HG03139 (cell line): ENCODE measurements around the gene NBL1.

Source experiments
- ATAC-seq: cut with Tn5 transposase; IDR thresholded peaks from one replicate; pipeline ENCODE4 v1.9.1; 2021; ENCODE audit not compliant: unreplicated experiment

The NBL1 gene

DNA sequence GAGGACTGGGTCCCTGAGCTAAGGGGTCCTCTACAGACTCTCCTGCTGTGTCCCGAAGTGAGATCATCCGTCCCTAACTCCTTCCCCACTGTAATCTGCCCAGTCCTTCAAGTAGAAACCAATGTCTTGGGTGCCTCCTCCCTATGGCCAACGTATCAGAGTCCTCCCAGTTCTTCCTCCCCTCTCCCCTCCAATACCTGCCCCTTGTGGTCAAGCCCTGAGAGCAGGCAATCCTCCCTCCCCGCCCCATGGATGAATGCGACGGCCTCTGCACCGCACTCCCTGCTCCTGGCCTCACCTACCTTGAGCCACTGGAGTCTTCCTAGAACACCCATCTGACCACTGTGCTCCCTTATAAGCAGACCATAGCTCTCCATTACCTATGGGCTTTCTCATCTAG is 51.7 kb downstream of the NBL1 start:
- ATAC-seq = no peak

DNA sequence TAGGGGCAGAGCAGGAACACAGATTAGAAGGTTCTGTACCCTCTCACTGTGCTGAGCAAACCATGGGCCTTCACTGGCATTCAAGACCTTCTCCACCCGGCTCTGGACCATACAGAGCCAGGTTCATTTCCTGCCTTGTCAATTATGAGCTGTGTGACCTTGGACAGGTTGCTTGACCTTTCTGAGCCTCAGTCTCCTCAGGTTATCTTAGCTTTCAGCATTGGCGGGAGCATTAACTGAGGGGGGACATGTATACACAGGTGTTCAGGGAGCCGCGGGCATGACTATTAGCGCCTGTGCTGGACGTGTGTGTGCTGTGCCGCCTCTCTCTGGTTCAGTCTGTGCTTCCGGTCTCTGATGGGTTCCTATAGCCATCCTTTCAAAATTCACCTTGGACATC is 52.7 kb downstream of the NBL1 start:
- no peak for ATAC-seq

DNA sequence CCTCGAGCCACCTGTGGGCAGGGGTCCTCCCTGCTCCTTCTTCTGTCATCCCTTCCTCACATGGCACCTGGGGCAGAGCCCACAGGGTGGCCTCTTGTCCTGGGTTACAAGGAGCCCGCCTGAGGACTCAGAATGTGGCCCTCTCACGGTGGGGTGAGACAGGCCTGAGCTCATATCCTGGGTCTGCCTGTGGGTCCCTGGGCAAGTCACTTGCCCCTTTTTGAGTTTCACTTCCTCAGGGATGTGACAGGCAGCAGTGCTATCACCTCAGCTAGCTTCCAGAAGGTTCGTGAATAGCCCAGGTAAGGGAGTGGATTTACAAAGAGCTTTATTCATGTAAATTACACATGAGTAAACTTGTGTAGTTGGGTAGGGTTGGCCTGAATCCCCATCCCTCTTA is 54.1 kb downstream of the NBL1 start:
- ATAC-seq = no peak

DNA sequence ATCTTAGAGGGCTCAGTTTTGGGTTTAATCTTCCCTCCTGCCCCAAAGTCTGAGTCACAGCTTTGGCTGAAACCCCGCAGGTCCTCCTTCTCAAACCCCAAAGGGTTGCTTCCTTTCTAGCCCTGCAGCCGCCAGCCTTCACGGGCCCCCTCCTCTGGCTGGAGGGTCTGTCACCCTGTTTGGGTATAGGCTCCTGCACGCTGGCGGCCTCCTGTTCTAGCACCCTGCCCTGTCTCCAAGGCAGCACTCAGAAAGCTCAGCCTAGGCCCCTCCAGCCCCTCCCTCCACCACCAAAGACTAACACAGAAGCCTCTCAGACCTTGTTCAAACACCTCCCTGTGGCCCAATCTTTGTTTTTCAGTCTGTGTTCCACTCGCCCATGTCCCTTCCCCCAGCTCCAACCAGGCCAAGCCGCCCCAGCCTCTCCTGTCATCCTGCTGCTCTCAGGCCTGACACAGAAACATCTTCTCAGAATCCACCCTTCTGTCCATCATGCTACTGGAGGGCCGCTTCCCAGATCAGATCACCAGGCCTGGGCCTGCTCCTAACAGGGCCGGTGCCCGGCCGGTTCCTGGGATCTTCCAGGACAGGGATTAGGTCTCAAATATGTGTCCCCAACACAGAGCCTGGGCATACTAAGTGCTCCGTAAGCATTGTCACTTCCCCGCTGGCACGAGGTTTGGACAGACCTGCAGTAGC is 56.1 kb downstream of the NBL1 start:
- no peak for ATAC-seq

DNA sequence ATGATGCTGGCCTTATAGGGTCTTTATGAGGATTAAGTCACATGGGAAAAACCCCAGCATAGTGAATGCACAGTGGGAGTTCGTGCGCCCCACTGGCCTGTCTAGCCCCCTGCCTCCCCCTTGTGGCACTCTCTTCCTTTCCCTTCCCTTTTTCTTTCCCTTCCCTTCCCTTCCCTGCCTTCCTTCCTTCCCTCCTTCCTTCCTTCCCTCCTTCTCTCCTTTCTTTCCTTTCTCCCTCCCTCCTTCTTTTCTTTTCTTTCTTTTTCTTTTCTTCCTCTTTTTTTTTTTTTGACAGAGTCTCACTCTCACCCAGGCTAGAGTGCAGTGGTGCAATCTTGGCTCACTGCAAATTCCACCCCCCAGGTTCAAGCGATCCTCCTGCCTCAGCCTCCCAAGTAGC is 59.2 kb downstream of the NBL1 start:
- no peak for ATAC-seq

DNA sequence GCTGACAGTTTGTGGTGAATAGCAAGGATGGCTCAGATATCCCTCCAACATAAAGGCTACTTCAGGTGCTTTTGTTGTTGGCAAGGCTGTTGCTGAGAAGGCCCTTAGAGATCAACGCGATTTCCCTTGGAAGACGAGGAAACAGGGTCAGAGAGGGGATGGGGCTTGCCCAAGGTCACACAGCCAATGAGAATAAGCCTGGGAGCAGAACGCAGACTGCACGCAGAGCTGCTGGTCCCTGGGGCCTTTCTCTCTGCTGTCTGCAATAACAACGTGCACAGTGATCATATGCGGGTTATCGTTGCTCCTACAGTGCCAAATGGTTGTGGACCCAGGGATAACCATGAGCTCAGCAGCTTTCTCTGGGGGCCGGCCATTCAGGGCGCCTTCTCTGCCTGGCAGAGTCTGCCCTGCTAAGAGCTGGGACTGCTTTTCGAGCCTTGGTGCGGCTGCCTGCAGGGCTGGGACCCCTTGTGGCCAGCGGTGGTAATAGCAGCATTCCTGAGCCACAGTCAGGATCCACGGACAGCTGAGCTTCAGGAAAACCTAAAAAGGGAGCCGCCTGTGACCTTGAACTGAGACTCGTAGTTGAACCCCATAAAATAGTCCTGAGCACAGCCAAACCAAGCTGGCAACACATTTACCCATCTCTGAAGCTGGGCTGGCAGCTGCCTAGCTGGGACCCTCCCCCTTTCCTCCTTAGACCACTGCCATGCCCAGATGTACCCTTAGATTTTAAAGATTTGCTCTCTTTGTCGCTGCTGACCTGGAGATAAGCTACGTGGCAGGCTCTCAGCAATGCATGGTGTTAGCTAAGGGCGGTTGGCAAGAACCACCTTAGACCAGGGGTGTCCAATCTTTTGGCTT is 60.4 kb downstream of the NBL1 start:
- ATAC-seq = no peak

DNA sequence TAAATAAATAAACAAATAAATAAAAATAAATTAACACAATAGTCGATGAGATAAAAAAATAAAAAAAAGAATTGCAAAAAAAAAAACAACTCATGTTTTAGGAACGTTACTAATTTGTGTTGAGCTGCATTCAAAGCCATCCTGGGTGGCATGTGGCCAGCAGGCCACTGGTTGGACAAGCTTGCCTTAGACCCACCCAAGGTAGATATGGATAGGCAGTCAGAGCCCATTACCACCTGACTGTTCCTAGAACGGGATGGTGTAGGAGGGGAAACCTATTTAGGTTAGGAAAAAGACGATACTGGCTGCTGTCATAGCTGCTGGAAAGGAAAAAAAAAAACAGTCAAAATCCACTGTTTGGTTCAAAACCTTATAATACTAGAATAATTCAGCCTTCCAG is 61.4 kb downstream of the NBL1 start:
- ATAC-seq = no peak

DNA sequence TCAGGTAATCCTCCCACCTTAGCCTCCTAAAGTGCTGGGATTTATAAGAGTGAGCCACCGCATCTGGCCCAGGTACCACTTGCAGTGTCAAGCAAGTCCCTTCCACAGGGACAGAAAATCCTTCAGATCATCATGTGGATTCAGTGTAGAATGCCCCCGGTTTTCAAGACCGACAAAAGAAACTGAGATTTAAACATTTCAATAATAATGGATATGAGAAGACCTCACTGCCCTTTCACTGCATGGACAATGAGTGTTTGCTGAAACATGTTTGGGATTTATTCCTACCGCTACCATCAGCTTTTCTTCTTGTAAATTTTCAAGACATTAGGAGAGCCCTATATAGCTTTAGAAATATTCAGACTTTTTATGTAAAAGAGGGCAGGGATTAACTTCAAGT is 62.0 kb downstream of the NBL1 start:
- no peak for ATAC-seq
